Panc1 (cell line): ENCODE measurements around the gene RCOR2.

ENCODE experiments used
- CTCF ChIP-seq: fragments of 450-650 bp; IDR thresholded peaks from 2 replicates; pipeline ENCODE4 v1.5.1; 2017; ENCODE audit warnings: mild to moderate bottlenecking
- POLR2AphosphoS5 ChIP-seq: IDR thresholded peaks from 2 replicates; pipeline ENCODE4 v1.6.1; 2012; ENCODE audit warnings: mild to moderate bottlenecking, low read depth, low read length, moderate library complexity
- REST ChIP-seq, 2 experiments: IDR thresholded peaks; 2 replicates each; pipeline ENCODE4 v1.6.1; 2011 to 2012; ENCODE audit warnings: low read depth in 2 of 2, control low read depth in 1 of 2, low read length in 1 of 2, mild to moderate bottlenecking in 1 of 2, moderate library complexity in 1 of 2; ENCODE audit not compliant: insufficient read depth in 1 of 2
- SIN3A ChIP-seq: IDR thresholded peaks from 2 replicates; pipeline ENCODE4 v1.6.1; 2012; ENCODE audit warnings: low read depth, mild to moderate bottlenecking, low read length, moderate library complexity, borderline replicate concordance; ENCODE audit not compliant: insufficient read depth

- TF ChIP-seq SIN3A: no peak
- no peak for TF ChIP-seq CTCF
- no peak for TF ChIP-seq POLR2AphosphoS5
- no peak for TF ChIP-seq REST (IDR thresholded peaks at IDR 0.05; ENCODE audit: insufficient read depth in 1 of 2, low read depth in 2 of 2, low read length in 1 of 2)
These were observed 44.8 kb upstream of the RCOR2 start for GRCh38 chr11:63961608-63962412.
